ENCODE measurements around the gene CHMP4B. TPM values are rescaled to one million over a fixed set of nuclear protein-coding genes. Genes with fewer than 3 reads are reported as not detected.
A peak's percentile ranks its signal among the peaks of the same experiment; 100 is the strongest.
"Not testable (repeated sequence)": the region's sequence is repeated elsewhere in the genome, so short reads cannot be mapped to it uniquely, and the experiment has no call there.

Gene CHMP4B
- total RNA-seq, 4 donors from 2014 or later, result 90.8 to 116 (median 100) TPM

DNA sequence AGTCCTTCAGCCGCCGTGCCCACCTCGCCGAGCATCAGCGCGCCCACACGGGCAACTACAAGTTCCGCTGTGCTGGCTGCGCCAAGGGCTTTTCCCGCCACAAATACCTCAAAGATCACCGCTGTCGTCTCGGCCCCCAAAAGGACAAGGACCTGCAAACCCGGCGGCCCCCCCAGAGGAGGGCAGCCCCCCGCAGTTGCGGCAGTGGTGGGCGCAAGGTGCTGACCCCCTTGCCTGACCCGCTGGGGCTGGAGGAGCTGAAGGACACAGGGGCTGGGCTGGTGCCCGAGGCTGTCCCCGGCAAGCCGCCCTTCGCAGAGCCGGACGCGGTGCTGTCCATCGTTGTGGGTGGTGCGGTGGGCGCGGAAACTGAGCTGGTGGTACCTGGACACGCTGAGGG, 20.1 kb upstream of the CHMP4B start:
- no peak overlapping the region for H3K27ac ChIP-seq (replicated peaks in 1 of 4)
- no peaks in the 10 kb centered on the region for H3K9me3 ChIP-seq
- H3K36me3 ChIP-seq, result peaks cover 5 to 26% (median 9%) of the 10 kb centered on the region in 4 donors
- H3K27me3 ChIP-seq, result no peaks in the 10 kb centered on the region
- peaks cover 23 to 38% (median 27%) of the 10 kb centered on the region in 4 donors for H3K4me1 ChIP-seq
- H3K4me3 ChIP-seq, result no peak overlapping the region
- DNase-seq (ENCODE audit: extremely low spot score), result no peak
- WGBS, result 97% methylated on average over 23 of the region's 31 CpGs
- TF ChIP-seq POLR2AphosphoS5 (IDR thresholded peaks at IDR 0.05) (no peak), POLR2A (IDR thresholded peaks at IDR 0.05; ENCODE audit: low read depth) (no peak), EP300 (IDR thresholded peaks at IDR 0.05) (no peak)
- TF ChIP-seq, protein P1, sequence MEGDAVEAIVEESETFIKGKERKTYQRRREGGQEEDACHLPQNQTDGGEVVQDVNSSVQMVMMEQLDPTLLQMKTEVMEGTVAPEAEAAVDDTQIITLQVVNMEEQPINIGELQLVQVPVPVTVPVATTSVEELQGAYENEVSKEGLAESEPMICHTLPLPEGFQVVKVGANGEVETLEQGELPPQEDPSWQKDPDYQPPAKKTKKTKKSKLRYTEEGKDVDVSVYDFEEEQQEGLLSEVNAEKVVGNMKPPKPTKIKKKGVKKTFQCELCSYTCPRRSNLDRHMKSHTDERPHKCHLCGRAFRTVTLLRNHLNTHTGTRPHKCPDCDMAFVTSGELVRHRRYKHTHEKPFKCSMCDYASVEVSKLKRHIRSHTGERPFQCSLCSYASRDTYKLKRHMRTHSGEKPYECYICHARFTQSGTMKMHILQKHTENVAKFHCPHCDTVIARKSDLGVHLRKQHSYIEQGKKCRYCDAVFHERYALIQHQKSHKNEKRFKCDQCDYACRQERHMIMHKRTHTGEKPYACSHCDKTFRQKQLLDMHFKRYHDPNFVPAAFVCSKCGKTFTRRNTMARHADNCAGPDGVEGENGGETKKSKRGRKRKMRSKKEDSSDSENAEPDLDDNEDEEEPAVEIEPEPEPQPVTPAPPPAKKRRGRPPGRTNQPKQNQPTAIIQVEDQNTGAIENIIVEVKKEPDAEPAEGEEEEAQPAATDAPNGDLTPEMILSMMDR (IDR thresholded peaks at IDR 0.05), result no peak
- intact Hi-C loops (cut with DNase I), result no loop called here

- H3K36me3 ChIP-seq, result peaks cover 5 to 26% (median 9%) of the 10 kb centered on the region in 4 donors
- H3K27me3 ChIP-seq, result no peaks in the 10 kb centered on the region
- no peak overlapping the region for H3K4me3 ChIP-seq
- H3K9me3 ChIP-seq, result no peaks in the 10 kb centered on the region
- WGBS, result 97% methylated on average over 9 of the region's 9 CpGs
- intact Hi-C loops (cut with DNase I), result no loop called here
- DNase-seq (ENCODE audit: extremely low spot score), result no peak
- peaks cover 23 to 38% (median 27%) of the 10 kb centered on the region in 4 donors for H3K4me1 ChIP-seq
- H3K27ac ChIP-seq (replicated peaks in 1 of 4), result no peak overlapping the region
- TF ChIP-seq POLR2A (IDR thresholded peaks at IDR 0.05; ENCODE audit: low read depth) (no peak), POLR2AphosphoS5 (IDR thresholded peaks at IDR 0.05) (no peak), EP300 (IDR thresholded peaks at IDR 0.05) (no peak)
- TF ChIP-seq, protein P1 (IDR thresholded peaks at IDR 0.05), result no peak
These were observed 19.6 kb upstream of the CHMP4B start for GRCh38 chr20:33791540-33791939.

DNA sequence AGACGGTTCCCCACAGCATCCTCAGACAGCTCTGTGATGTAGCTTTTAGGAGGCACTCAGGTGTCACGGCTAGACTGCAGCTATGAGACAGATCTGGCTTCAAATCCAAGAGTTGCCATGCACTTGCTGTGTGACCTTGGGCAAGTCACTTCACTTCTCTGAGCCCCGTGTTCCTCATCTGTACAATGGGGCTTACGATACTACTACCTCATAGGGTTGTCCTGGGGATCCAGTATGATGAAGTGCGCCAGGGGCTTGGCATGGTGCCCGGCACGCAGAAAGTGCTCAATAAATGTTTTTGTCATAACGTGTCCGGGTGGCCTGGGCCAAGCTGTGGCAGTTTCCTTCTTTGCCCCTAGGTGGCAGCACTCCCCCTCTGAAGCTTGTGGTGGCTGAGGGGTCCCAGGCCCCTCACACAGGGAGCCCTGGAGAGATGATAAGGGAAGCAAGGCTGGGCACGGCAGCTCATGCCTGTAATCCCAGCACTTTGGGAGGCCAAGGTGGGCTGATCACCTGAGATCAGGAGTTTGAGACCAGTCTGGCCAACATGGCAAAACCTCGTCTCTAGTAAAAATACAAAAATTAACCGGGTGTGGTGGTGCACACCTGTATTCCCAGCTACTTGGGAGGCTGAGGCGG, 19.1 kb upstream of the CHMP4B start:
- no peaks in the 10 kb centered on the region for H3K27me3 ChIP-seq
- 71% methylated on average over 8 of the region's 13 CpGs for WGBS
- no peak overlapping the region for H3K27ac ChIP-seq (replicated peaks in 1 of 4)
- no peak for DNase-seq (ENCODE audit: extremely low spot score)
- TF ChIP-seq, protein P1 (IDR thresholded peaks at IDR 0.05), result peak; percentile 64 to 83 (median 67)
- TF ChIP-seq POLR2A (IDR thresholded peaks at IDR 0.05; ENCODE audit: low read depth), result no peak
- no peak overlapping the region for H3K4me3 ChIP-seq
- no peaks in the 10 kb centered on the region for H3K9me3 ChIP-seq
- peaks cover 23 to 38% (median 27%) of the 10 kb centered on the region in 4 donors for H3K4me1 ChIP-seq
- intact Hi-C loops (cut with DNase I), result no loop called here
- peaks cover 5 to 26% (median 9%) of the 10 kb centered on the region in 4 donors for H3K36me3 ChIP-seq

GRCh38 chr20:33792598-33792989, 18.6 kb upstream of the CHMP4B start:
- Histone ChIP-seq H3K4me1 (peaks cover 23 to 38% (median 27%) of the 10 kb centered on the region in 4 donors), H3K36me3 (peaks cover 5 to 26% (median 9%) of the 10 kb centered on the region in 4 donors), H3K27ac (replicated peaks in 1 of 4) (peak overlapping the region in 3 of 4 donors; percentile 28 to 52 (median 51))
- 64% methylated on average over 3 of the region's 3 CpGs for WGBS
- DNase-seq (ENCODE audit: extremely low spot score); H3K27me3 ChIP-seq; H3K4me3 ChIP-seq; intact Hi-C loops (cut with DNase I); H3K9me3 ChIP-seq: not testable (repeated sequence)

- intact Hi-C loops (cut with DNase I), result no loop called here
- no peak for DNase-seq (ENCODE audit: extremely low spot score)
- H3K4me1 ChIP-seq, result peaks cover 23 to 35% (median 27%) of the 10 kb centered on the region in 4 donors
These were observed 17.9 kb upstream of the CHMP4B start for GRCh38 chr20:33793011-33793931.

More at GRCh38 chr20:33793011-33793931, 17.9 kb upstream of the CHMP4B start:
- Histone ChIP-seq H3K4me3 (no peak overlapping the region), H3K27ac (replicated peaks in 1 of 4) (peak overlapping the region; percentile 28 to 52 (median 48)), H3K27me3 (no peaks in the 10 kb centered on the region), H3K9me3 (no peaks in the 10 kb centered on the region), H3K36me3 (peaks cover 5 to 26% (median 9%) of the 10 kb centered on the region in 4 donors)
- 49% methylated on average over 21 of the region's 21 CpGs for WGBS
- no peak for TF ChIP-seq POLR2A (IDR thresholded peaks at IDR 0.05; ENCODE audit: low read depth)
- TF ChIP-seq POLR2AphosphoS5 (IDR thresholded peaks at IDR 0.05), result no peak
- TF ChIP-seq, protein P1 (IDR thresholded peaks at IDR 0.05), result no peak
- TF ChIP-seq EP300 (IDR thresholded peaks at IDR 0.05), result no peak

Data from esophagus muscularis mucosa (tissue), 4 donors.